BE2C (cell line): ENCODE results near the gene RING1.

Experiments used
- DNase-seq: peaks from one replicate; pipeline ENCODE4 v3.0.0-alpha.2; 2020
- H3K27me3 ChIP-seq: fragments of 250-450 bp; sonication (Bioruptor Pico); 2 replicates; pipeline ENCODE4 v1.5.1; 2020; ENCODE audit warnings: mild to moderate bottlenecking
- H3K36me3 ChIP-seq: fragments of 250-450 bp; sonication (Bioruptor Pico); 2 replicates; pipeline ENCODE4 v1.5.1; 2020; ENCODE audit warnings: mild to moderate bottlenecking
- H3K4me1 ChIP-seq: fragments of 250-450 bp; sonication (Bioruptor Pico); 2 replicates; pipeline ENCODE4 v1.5.1; 2020
- H3K4me3 ChIP-seq: 2 replicates; pipeline ENCODE4 v1.5.1; 2011; ENCODE audit warnings: low read depth, low read length
- H3K9me3 ChIP-seq: fragments of 250-450 bp; sonication (Bioruptor Pico); 2 replicates; pipeline ENCODE4 v1.5.1; 2020
- CTCF ChIP-seq: IDR thresholded peaks from 2 replicates; pipeline ENCODE4 v1.5.1; 2012; ENCODE audit warnings: mild to moderate bottlenecking, low read depth, low read length

RING1 gene

GRCh38 chr6:33175436-33176069 lies 32.7 kb upstream of the RING1 start:
- no peaks in the 10 kb centered on the region for H3K4me1 ChIP-seq
- no peaks in the 10 kb centered on the region for H3K27me3 ChIP-seq
- H3K36me3 ChIP-seq = no peaks in the 10 kb centered on the region
- no peaks in the 10 kb centered on the region for H3K9me3 ChIP-seq
- TF ChIP-seq CTCF = peak; percentile 28
- DNase-seq = no peak
- no peak overlapping the region for H3K4me3 ChIP-seq

- no peak for TF ChIP-seq CTCF
- H3K4me3 ChIP-seq = no peak overlapping the region
- H3K36me3 ChIP-seq = no peaks in the 10 kb centered on the region
- DNase-seq = no peak
- H3K27me3 ChIP-seq = no peaks in the 10 kb centered on the region
- H3K9me3 ChIP-seq = no peaks in the 10 kb centered on the region
- no peaks in the 10 kb centered on the region for H3K4me1 ChIP-seq
Observed at GRCh38 chr6:33176906-33177305, 31.4 kb upstream of the RING1 start.

DNA sequence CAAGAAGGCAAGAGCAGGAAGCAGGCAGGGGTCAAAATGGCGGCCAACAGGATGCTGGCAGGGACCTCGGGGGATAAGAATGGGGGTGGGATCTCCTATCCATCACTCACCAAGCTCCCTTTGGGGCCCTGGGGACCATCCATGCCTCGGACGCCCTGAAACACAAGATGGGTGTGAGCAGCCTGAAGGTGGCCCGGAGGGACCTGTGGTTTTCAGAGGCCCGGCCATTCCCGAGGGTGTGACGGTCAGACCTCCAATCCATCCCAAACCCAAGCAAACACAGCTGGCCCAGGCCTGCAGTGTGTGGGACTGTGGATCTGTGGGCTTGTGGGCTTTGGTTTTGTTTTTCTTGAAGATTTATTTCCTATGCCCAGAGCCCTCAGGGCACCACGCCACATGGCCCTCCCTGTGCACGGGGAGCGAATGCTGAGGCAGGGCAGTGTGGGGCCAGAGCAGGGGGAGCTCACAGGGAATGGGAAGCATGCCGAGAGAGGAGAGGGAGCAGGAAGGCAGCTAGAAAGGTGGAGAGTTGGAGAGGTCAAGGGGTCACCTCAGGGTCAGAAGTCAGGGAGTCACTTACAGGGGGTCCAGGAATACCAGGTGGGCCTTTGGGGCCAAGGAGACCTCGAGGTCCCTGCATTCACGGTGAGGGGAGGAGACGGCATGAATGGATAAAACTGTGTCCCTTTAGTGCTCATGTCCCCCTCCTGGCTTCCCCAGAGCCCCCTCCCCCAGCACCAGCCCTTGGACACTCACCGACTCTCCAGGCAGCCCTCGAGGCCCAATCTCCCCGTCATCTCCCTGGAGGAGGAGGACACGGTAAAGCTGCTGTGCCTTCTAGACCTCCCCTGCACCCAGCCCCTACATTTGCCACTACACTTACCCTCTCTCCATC lies 30.5 kb upstream of the RING1 start:
- DNase-seq = no peak
- Histone ChIP-seq H3K27me3 (no peaks in the 10 kb centered on the region), H3K4me1 (no peaks in the 10 kb centered on the region), H3K4me3 (no peak overlapping the region), H3K36me3 (no peaks in the 10 kb centered on the region), H3K9me3 (no peaks in the 10 kb centered on the region)
- no peak for TF ChIP-seq CTCF

DNA sequence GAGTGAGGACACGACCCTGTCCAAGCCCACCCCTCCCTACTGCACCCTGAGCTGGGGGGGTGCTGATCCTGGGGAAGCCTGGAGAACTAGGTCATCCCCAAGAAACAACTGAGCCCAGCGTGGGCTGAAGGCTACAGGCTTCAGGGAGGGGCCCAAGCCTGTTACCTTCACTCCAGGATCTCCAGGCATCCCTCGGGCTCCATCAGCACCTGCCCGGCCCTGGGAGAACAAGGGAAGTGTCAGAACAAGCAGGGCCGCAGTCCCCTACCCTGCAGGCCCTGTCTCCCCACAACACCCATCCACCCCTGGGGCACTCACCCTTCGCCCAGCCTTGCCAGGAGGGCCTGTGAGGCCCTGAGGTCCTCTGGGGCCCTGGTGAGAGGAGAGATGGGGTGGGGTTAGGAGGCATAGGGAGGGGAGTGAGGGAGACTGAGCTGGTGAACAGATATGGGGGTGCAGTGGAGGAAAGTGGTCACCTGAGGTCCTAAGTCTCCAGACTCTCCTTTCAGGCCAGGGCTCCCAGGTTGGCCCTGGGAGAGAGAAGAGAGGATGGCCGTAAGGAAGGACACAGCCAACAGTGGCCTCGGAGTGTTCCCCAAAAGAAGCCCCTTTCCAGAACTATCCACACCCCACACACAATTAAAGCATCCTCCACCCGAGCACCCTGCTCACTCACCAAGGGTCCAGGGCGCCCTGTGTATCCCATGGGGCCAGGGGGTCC lies 29.4 kb upstream of the RING1 start:
- no peaks in the 10 kb centered on the region for H3K27me3 ChIP-seq
- no peaks in the 10 kb centered on the region for H3K4me1 ChIP-seq
- DNase-seq = no peak
- H3K36me3 ChIP-seq = no peaks in the 10 kb centered on the region
- no peak overlapping the region for H3K4me3 ChIP-seq
- no peak for TF ChIP-seq CTCF
- no peaks in the 10 kb centered on the region for H3K9me3 ChIP-seq

GRCh38 chr6:33181141-33181540 lies 27.2 kb upstream of the RING1 start:
- H3K36me3 ChIP-seq = no peaks in the 10 kb centered on the region
- no peaks in the 10 kb centered on the region for H3K27me3 ChIP-seq
- H3K9me3 ChIP-seq = no peaks in the 10 kb centered on the region
- H3K4me3 ChIP-seq = no peak overlapping the region
- H3K4me1 ChIP-seq = no peaks in the 10 kb centered on the region
- no peak for DNase-seq
- no peak for TF ChIP-seq CTCF
